Epidermal melanocyte (primary cell): ENCODE results near the gene CYYR1.

Experiments
- DNase-seq: peaks from one replicate; pipeline ENCODE4 v3.0.0; 2011; ENCODE audit warnings: low spot score; ENCODE audit not compliant: insufficient read length

CYYR1 gene

DNA sequence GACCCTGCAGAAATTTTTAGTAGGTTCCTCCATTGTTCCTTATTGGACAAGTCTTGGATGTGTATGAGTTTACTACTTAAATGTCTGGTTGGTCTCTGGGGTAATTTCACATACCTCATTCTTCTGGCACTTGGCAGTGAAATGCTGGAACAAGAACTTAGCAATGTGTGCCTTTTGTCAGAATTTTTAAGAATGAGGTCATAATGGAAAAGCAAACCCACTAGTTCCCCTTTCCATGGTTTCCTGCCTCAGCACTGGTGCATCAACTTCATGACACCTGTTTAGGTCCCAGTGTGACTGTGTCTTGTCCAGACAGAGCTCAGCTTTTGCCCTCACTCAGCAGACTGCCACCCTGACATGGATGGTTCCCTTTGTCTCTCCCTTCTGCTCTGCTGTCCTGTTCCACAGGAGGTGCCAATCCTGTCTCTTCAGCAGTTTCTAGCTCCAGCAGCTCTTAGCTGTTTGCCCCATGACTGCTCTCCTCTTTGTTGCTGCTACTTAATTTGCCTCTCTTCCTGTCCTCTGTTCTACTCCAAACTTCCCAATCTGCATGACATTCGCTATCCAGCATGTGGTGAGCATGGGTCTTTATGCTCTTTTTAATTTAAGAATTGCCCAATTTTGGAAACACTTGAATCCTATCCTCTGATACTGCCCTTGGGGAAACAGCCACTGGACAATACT is 135.6 kb downstream of the CYYR1 start:
- DNase-seq, result no peak

DNA sequence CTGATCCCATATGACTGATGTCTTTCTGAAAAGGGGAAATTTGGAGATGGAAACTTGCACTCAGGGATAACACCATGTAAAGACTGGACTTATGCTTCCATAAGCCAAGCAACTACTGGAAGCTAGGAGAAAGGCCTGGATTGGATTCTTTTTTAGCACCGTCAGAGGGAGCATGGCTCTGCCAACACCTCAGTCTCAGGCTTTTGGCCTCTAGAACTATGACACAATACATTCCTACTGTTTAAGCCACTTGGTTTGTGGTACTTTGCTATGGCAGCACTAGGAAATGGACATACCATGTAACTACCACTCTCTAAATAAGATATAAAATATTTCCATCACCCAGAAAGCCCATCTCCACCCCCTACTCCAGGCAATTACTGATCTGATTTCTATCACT is 139.7 kb downstream of the CYYR1 start:
- DNase-seq, result no peak

DNA sequence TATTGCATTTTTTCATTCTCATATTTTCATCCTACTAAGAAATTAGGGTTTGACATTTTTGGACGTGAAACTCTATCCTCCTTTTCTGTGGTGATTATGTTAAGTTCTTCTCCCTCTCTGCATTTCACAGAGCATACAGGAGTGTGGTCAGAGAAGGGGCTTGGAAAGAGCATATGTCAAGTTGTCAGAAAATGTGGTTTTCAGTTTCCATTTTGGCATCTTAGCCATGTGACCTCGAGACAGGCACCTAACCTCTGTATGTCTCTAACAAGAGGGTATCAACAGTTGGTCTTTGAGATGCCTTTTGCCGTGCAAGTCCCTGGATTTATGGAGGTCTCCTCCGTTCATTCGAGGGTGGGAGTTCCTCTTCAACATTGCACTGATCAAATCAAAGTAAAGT is 140.7 kb downstream of the CYYR1 start:
- DNase-seq, result no peak

DNA sequence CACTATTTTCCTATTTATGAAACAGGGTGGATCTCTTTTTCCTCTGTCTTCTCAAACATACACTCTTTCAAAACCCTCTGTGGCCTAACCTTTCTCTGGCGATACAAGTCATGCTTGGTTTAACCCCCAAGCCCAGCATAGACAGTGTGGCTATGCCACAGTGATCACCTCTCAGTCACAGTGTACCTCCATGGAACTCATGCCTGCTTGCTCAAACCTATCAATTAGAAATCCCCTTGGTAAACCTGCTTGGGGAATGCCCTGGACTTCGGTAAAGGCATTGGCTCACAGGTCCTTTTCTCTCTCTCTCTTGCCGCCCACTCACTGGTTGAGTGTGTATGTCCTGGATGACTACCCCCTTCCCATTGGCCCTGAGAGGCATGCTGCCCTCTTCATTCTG is 147.5 kb downstream of the CYYR1 start:
- no peak for DNase-seq

DNA sequence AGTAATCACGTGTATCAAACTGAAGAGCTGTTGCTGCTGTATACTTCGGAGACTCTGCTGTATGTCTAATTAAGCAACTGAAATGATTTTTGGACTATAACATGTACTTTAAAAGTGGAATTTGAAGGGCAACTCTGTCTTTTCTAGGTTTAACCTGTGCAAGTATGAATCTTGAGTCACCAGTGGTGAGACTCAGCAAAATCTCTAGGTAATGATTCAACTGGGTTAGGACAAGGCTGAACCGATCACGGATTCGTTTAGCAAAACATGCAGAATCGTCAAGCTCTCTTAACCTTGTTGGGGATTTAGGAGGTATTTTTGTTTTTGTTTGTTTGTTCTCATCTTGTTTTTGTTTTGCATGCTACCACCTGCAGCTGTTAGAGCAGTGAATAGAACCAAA is 149.6 kb downstream of the CYYR1 start:
- DNase-seq, result no peak

DNA sequence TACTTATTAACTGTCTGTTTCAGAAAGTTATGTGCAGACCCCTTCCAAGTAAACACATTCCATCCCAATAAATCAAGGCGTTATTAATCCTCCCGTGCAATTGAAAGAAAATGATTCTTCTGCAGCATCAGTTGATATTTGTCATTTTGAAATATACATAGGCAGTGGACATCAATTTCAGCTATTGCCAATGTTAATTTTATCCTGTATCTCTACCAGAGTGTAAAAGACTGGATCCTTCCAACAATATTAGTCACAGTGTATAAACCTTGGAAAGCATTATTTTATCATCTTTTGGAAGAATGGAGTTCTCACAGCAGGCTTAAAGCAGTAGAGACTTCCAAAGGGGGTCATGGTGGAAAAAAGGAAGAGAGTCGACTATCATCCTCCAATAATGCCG is 150.4 kb downstream of the CYYR1 start:
- no peak for DNase-seq

DNA sequence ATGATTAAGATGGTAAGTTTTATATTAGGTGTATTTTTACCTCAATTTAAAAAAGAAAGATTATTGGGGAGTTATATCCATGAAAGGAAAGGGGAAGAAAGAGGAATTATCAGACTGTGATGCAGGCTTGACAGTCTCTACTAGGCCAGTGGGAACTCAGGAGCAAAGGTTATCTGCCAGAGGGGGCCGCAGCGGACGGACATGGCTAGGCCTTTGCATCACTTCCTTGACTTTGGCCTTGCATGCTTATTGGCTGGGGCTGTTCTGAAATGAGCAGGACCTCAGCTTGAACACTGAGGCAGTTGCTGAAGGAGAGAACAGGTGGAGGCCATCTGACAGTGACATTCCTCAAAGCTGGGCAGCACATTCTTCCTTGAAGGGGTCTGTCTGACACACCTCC is 150.9 kb downstream of the CYYR1 start:
- no peak for DNase-seq

DNA sequence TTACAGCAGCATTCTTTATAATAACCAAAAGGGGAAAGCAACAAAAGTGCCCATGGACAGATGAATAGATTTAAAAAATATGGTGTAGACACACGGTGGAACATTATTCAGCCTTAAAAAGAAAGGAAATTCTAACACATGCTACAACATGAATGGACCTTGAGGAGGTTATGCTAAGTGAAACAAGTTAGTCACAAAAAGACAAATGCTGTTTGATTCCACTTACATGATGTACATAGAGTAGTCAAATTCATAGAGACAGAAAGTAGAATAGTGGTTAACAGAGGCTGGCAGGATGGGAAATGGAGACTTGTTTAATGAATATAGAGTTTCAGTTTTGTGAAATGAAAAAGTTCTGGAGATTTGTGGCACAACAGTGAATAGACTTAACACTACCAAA is 151.4 kb downstream of the CYYR1 start:
- no peak for DNase-seq
